K562 (cell line): ENCODE results near the gene HMGXB3. TPM values are rescaled to one million over a fixed set of nuclear protein-coding genes. Genes with fewer than 3 reads are reported as not detected.
A peak's percentile ranks its signal among the peaks of the same experiment; 100 is the strongest.

ENCODE experiments used
- HCFC1 ChIP-seq: IDR thresholded peaks from 2 replicates; pipeline ENCODE4 v1.6.1; 2012; ENCODE audit warnings: low read depth, low read length, improper control_type of control experiment
- HNRNPK ChIP-seq: fragments of 200-400 bp; formaldehyde crosslinking; IDR thresholded peaks from one replicate; pipeline ENCODE4 v1.6.1; 2018; ENCODE audit warnings: mild to moderate bottlenecking, low read depth, low read length; ENCODE audit not compliant: poor library complexity, severe bottlenecking
- HNRNPLL ChIP-seq: fragments of 200-400 bp; formaldehyde crosslinking; IDR thresholded peaks from 2 replicates; pipeline ENCODE4 v1.6.1; 2017; ENCODE audit warnings: low read length, low read depth, mild to moderate bottlenecking; ENCODE audit not compliant: poor library complexity, severe bottlenecking
- HSF4 ChIP-seq: fragments of 250-450 bp; sonication (Bioruptor Pico); IDR thresholded peaks from 2 replicates; pipeline ENCODE4 v2.1.2; 2022; ENCODE audit warnings: mild to moderate bottlenecking, moderate library complexity, borderline replicate concordance
- MCM2 ChIP-seq: fragments of 450-650 bp; IDR thresholded peaks from 2 replicates; pipeline ENCODE4 v1.6.1; 2017; ENCODE audit warnings: low read depth, mild to moderate bottlenecking
- MYNN ChIP-seq, 2 experiments: sonication (generic); formaldehyde crosslinking in 1 of 2; IDR thresholded peaks; 2 replicates each; pipeline versions ENCODE4 v1.5.0 to v1.6.1; 2016 to 2020; ENCODE audit warnings: antibody characterized with exemption in 1 of 2, missing genetic modification reagents in 1 of 2
- POU5F1 ChIP-seq: fragments of 150-350 bp; IDR thresholded peaks from 2 replicates; pipeline ENCODE4 v1.6.1; 2014; ENCODE audit warnings: borderline replicate concordance, low read length, low read depth, mild to moderate bottlenecking; ENCODE audit not compliant: partially characterized antibody
- RCOR1 ChIP-seq, 2 experiments: IDR thresholded peaks; 2 replicates each; pipeline ENCODE4 v1.6.1; 2012; ENCODE audit warnings: low read depth in 2 of 2, low read length in 2 of 2, borderline replicate concordance in 1 of 2, improper control_type of control experiment in 1 of 2
- RFX1 ChIP-seq: fragments of 450-650 bp; IDR thresholded peaks from 2 replicates; pipeline ENCODE4 v1.6.1; 2016; ENCODE audit warnings: mild to moderate bottlenecking, moderate library complexity
- SIN3A ChIP-seq, 2 experiments: fragments of 150-350 bp in 1 of 2; IDR thresholded peaks; 2 replicates each; pipeline ENCODE4 v1.6.1; 2011 to 2016; ENCODE audit warnings: borderline replicate concordance in 2 of 2, low read depth in 2 of 2, low read length in 2 of 2, mild to moderate bottlenecking in 2 of 2, moderate library complexity in 2 of 2; ENCODE audit not compliant: control insufficient read depth in 1 of 2
- SREBF2 ChIP-seq: sonication (generic); formaldehyde crosslinking; IDR thresholded peaks from 2 replicates; pipeline ENCODE4 v1.4.0; 2020; ENCODE audit warnings: mild to moderate bottlenecking, missing genetic modification reagents
- SRF ChIP-seq, 2 experiments: fragments of 250-450, 450-650 bp in 1 of 2; sonication (Bioruptor Pico) in 1 of 2; sonication (generic) in 1 of 2; formaldehyde crosslinking; IDR thresholded peaks; 2 replicates each; pipeline versions ENCODE4 v1.5.0 to v1.5.1; 2020 to 2022; ENCODE audit warnings: mild to moderate bottlenecking in 1 of 2, missing genetic modification reagents in 1 of 2
- ZNF41 ChIP-seq: fragments of 250-450 bp; sonication (Bioruptor Pico); conservative IDR thresholded peaks from 2 replicates; pipeline ENCODE4 v1.4.0; 2020; ENCODE audit warnings: mild to moderate bottlenecking
- ZNF586 ChIP-seq: fragments of 450-650 bp; formaldehyde crosslinking; conservative IDR thresholded peaks from 2 replicates; pipeline ENCODE4 v1.4.0; 2020; ENCODE audit warnings: mild to moderate bottlenecking, moderate library complexity
- polyA plus RNA-seq, 8 experiments: library from polyadenylated mRNA; depleted of rRNA in 4 of 8; stranded (reverse) in 5 of 8; unstranded in 3 of 8; fragments of >200 nt; fragmentation: Nextera tagmentation in 2 of 8; fragmentation: Illumina TruSeq in 1 of 8; extraction: Ambion mirVana in 2 of 8; extraction: Trizol in 1 of 8; gene quantifications; 2 replicates each; pipeline versions ENCODE4 v1.2.1 to v1.2.3, GENCODE V29; 2011 to 2014; ENCODE audit warnings: inconsistent platforms in 1 of 8, missing spikeins in 1 of 8
- total RNA-seq, 7 experiments: library from RNA; depleted of rRNA in 6 of 7; stranded (reverse); fragments of >200 nt in 6 of 7; fragmentation: Illumina TruSeq in 2 of 7; extraction: Trizol in 2 of 7; gene quantifications; 2 replicates each; pipeline versions ENCODE4 v1.2.1 to v1.2.3, GENCODE V29; 2011 to 2021; ENCODE audit warnings: low replicate concordance in 1 of 7
- TF ChIP-seq, protein P1 (sequence below): sonication (generic); formaldehyde crosslinking; IDR thresholded peaks from 2 replicates; pipeline ENCODE4 v1.8.1; 2023; ENCODE audit warnings: missing genetic modification reagents, mild to moderate bottlenecking, borderline replicate concordance
- TF ChIP-seq, protein P2 (sequence below), 2 experiments: fragments of 450-650 bp; conservative IDR thresholded peaks; 2 replicates each; pipeline ENCODE4 v1.6.1; 2017; ENCODE audit warnings: mild to moderate bottlenecking in 2 of 2, moderate library complexity in 2 of 2

HMGXB3 gene
- total and polyA plus RNA-seq, 9 of the 15 experiments (the other 6 are each of a cell fraction or from before 2014, with no cell fraction given), result 1.8 to 44.1 (median 32.2) TPM

GRCh38 chr5:149960272-149961185 is 40.0 kb upstream of the HMGXB3 start, which contains the start of gene SLC26A2 (continued):
- TF ChIP-seq, protein P1, sequence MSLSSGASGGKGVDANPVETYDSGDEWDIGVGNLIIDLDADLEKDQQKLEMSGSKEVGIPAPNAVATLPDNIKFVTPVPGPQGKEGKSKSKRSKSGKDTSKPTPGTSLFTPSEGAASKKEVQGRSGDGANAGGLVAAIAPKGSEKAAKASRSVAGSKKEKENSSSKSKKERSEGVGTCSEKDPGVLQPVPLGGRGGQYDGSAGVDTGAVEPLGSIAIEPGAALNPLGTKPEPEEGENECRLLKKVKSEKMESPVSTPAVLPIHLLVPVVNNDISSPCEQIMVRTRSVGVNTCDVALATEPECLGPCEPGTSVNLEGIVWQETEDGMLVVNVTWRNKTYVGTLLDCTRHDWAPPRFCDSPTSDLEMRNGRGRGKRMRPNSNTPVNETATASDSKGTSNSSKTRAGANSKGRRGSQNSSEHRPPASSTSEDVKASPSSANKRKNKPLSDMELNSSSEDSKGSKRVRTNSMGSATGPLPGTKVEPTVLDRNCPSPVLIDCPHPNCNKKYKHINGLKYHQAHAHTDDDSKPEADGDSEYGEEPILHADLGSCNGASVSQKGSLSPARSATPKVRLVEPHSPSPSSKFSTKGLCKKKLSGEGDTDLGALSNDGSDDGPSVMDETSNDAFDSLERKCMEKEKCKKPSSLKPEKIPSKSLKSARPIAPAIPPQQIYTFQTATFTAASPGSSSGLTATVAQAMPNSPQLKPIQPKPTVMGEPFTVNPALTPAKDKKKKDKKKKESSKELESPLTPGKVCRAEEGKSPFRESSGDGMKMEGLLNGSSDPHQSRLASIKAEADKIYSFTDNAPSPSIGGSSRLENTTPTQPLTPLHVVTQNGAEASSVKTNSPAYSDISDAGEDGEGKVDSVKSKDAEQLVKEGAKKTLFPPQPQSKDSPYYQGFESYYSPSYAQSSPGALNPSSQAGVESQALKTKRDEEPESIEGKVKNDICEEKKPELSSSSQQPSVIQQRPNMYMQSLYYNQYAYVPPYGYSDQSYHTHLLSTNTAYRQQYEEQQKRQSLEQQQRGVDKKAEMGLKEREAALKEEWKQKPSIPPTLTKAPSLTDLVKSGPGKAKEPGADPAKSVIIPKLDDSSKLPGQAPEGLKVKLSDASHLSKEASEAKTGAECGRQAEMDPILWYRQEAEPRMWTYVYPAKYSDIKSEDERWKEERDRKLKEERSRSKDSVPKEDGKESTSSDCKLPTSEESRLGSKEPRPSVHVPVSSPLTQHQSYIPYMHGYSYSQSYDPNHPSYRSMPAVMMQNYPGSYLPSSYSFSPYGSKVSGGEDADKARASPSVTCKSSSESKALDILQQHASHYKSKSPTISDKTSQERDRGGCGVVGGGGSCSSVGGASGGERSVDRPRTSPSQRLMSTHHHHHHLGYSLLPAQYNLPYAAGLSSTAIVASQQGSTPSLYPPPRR (CRISPR knock-in tag), result no peak
- TF ChIP-seq MYNN (IDR thresholded peaks at IDR 0.05) (no peak), MYNN (CRISPR knock-in tag; IDR thresholded peaks at IDR 0.05) (no peak), HNRNPLL (peak; percentile 97), HCFC1 (no peak), MCM2 (no peak), RFX1 (no peak), HSF4 (CRISPR knock-in tag) (no peak), SREBF2 (CRISPR knock-in tag) (no peak), POU5F1 (no peak), SRF (CRISPR knock-in tag; IDR thresholded peaks at IDR 0.05) (0 out of 4 replicates have a peak, but pooled peaks of 1 of the 2 experiments have one; percentile 14), HNRNPK (no peak), ZNF41 (CRISPR knock-in tag) (no peak), SIN3A (IDR thresholded peaks at IDR 0.05; ENCODE audit: borderline replicate concordance in 2 of 2, control insufficient read depth in 1 of 2, low read depth in 2 of 2, low read length in 2 of 2) (peak in 1 of 2 experiments; percentile 65; a peak in 2 of 4 replicates), RCOR1 (IDR thresholded peaks at IDR 0.05; ENCODE audit: borderline replicate concordance in 1 of 2, low read depth in 2 of 2, low read length in 2 of 2) (peak in 1 of 2 experiments; percentile 63; a peak in 1 of 4 replicates), ZNF586 (CRISPR knock-in tag) (no peak)
- TF ChIP-seq, protein P2, sequence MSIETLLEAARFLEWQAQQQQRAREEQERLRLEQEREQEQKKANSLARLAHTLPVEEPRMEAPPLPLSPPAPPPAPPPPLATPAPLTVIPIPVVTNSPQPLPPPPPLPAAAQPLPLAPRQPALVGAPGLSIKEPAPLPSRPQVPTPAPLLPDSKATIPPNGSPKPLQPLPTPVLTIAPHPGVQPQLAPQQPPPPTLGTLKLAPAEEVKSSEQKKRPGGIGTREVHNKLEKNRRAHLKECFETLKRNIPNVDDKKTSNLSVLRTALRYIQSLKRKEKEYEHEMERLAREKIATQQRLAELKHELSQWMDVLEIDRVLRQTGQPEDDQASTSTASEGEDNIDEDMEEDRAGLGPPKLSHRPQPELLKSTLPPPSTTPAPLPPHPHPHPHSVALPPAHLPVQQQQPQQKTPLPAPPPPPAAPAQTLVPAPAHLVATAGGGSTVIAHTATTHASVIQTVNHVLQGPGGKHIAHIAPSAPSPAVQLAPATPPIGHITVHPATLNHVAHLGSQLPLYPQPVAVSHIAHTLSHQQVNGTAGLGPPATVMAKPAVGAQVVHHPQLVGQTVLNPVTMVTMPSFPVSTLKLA (conservative IDR thresholded peaks at IDR 0.05), result peak; percentile 92 to 95
